OCI-LY7 (cell line): ENCODE results near the gene PLXDC2. TPM values are rescaled to one million over a fixed set of nuclear protein-coding genes. Genes with fewer than 3 reads are reported as not detected.

Source experiments
- BruUV-seq: library from RNA; stranded (reverse); fragments of 400-500 nt; replicated peaks from 2 replicates; lab custom pipeline; 2021; lab: Mats Ljungman, UMichigan
- CTCF ChIA-PET: fragments of 300-600 bp; sonication (Branson Sonifier 250); formaldehyde crosslinking; loops from one replicate; lab custom pipeline; 2022; ENCODE audit warnings: antibody characterized with exemption; ENCODE audit not compliant: unreplicated experiment; lab: Charles Lee
- POLR2A ChIA-PET: fragments of 300-600 bp; sonication (Branson Sonifier 250); formaldehyde crosslinking; loops from one replicate; lab custom pipeline; 2022; ENCODE audit warnings: antibody characterized with exemption; lab: Charles Lee
- DNase-seq: peaks from one replicate; pipeline ENCODE4 v3.0.0-alpha.2; 2015; ENCODE audit warnings: low spot score
- H2AFZ ChIP-seq: fragments of 200-600 bp; sonication (generic), shearing (Covaris generic); 2 replicates; pipeline ENCODE4 v1.6.1; 2014; ENCODE audit warnings: mild to moderate bottlenecking, antibody characterized with exemption, low read length, moderate library complexity
- H3K27ac ChIP-seq: fragments of 200-600 bp; sonication (generic); 2 replicates; pipeline ENCODE4 v1.5.1; 2014; ENCODE audit warnings: mixed run types, low read depth, mild to moderate bottlenecking, moderate library complexity, low read length, inconsistent platforms; ENCODE audit not compliant: poor library complexity, severe bottlenecking
- H3K36me3 ChIP-seq: fragments of 200-600 bp; sonication (generic); 2 replicates; pipeline ENCODE4 v1.6.1; 2014; ENCODE audit warnings: mild to moderate bottlenecking, antibody characterized with exemption, low read length, moderate library complexity, mixed read lengths; ENCODE audit not compliant: insufficient read depth
- H3K4me1 ChIP-seq: fragments of 200-600 bp; sonication (generic); 2 replicates; pipeline ENCODE4 v1.5.1; 2014; ENCODE audit warnings: mild to moderate bottlenecking, low read length; ENCODE audit not compliant: insufficient read depth, poor library complexity, severe bottlenecking
- H3K4me2 ChIP-seq: fragments of 200-600 bp; sonication (generic); 2 replicates; pipeline ENCODE4 v1.6.1; 2014; ENCODE audit warnings: mild to moderate bottlenecking, low read length
- H3K4me3 ChIP-seq: fragments of 200-600 bp; sonication (generic); 2 replicates; pipeline ENCODE4 v1.5.1; 2014; ENCODE audit warnings: mild to moderate bottlenecking, low read depth, low read length; ENCODE audit not compliant: poor library complexity, severe bottlenecking
- H3K79me2 ChIP-seq: fragments of 200-600 bp; sonication (generic); 2 replicates; pipeline ENCODE4 v1.6.1; 2016; ENCODE audit warnings: low read depth, mild to moderate bottlenecking, low read length, moderate library complexity, mixed read lengths; ENCODE audit not compliant: insufficient read depth
- H3K9me2 ChIP-seq: fragments of 200-600 bp; sonication (generic); 2 replicates; pipeline ENCODE4 v1.6.1; 2016; ENCODE audit warnings: mild to moderate bottlenecking, low read length, mixed read lengths; ENCODE audit not compliant: insufficient read depth
- H3K9me3 ChIP-seq: fragments of 200-600 bp; sonication (generic); 2 replicates; pipeline ENCODE4 v1.6.1; 2014; ENCODE audit warnings: mild to moderate bottlenecking, mixed run types, low read length, mixed read lengths
- H4K20me1 ChIP-seq: fragments of 200-600 bp; sonication (generic); 2 replicates; pipeline ENCODE4 v1.6.1; 2014; ENCODE audit warnings: mild to moderate bottlenecking, antibody characterized with exemption, low read length, moderate library complexity, mixed read lengths; ENCODE audit not compliant: insufficient read depth
- EZH2phosphoT487 ChIP-seq: fragments of 200-600 bp; sonication (generic); IDR thresholded peaks from 2 replicates; pipeline ENCODE4 v1.6.1; 2018; ENCODE audit warnings: low read depth, borderline replicate concordance, mild to moderate bottlenecking, mixed run types, antibody characterized with exemption, low read length, moderate library complexity, mixed read lengths
- intact Hi-C: fragments of 100-400 bp; cut with micrococcal nuclease; formaldehyde crosslinking; loops from one replicate; pipeline ENCODE4 v1.10.0; 2022; ENCODE audit not compliant: unreplicated experiment
- total RNA-seq, 2 experiments: library from RNA; depleted of rRNA in 1 of 2; stranded (reverse); fragments of >200 nt in 1 of 2; shearing (Covaris generic) in 1 of 2; gene quantifications; 2 replicates each; pipeline ENCODE4 v1.2.3, GENCODE V29; 2014 to 2022
- TF ChIP-seq, protein P1 (sequence below): fragments of 200-600 bp; sonication (generic); conservative IDR thresholded peaks from 2 replicates; pipeline ENCODE4 v1.5.1; 2014; ENCODE audit warnings: mild to moderate bottlenecking, antibody characterized with exemption, low read length, moderate library complexity, mixed read lengths

PLXDC2 gene
- total RNA-seq, 2 experiments from 2014 or later = not detected

DNA sequence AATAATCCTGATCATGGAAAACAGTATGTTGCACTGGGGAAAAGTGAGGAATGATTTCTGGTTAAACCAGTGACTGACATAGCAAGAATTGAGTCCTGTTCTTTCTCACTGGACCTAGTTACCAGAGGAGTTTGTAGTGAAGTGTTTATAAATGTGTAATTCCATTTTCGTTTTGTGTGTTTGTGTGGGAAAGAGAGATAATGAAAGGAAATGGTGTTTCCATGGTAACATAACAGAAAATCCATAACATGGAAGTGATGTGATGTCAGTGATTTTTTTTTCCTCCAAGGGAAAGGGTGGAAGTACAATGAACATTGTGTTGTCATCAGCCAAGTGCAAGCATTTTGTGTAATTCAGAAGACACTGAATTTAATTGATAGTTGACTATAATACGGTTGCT is 283.9 kb downstream of the PLXDC2 start:
- no peak for TF ChIP-seq EZH2phosphoT487
- TF ChIP-seq, protein P1, sequence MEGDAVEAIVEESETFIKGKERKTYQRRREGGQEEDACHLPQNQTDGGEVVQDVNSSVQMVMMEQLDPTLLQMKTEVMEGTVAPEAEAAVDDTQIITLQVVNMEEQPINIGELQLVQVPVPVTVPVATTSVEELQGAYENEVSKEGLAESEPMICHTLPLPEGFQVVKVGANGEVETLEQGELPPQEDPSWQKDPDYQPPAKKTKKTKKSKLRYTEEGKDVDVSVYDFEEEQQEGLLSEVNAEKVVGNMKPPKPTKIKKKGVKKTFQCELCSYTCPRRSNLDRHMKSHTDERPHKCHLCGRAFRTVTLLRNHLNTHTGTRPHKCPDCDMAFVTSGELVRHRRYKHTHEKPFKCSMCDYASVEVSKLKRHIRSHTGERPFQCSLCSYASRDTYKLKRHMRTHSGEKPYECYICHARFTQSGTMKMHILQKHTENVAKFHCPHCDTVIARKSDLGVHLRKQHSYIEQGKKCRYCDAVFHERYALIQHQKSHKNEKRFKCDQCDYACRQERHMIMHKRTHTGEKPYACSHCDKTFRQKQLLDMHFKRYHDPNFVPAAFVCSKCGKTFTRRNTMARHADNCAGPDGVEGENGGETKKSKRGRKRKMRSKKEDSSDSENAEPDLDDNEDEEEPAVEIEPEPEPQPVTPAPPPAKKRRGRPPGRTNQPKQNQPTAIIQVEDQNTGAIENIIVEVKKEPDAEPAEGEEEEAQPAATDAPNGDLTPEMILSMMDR = no peak
- H3K79me2 ChIP-seq = no peaks in the 10 kb centered on the region
- no peak overlapping the region for H3K4me2 ChIP-seq
- no peaks in the 10 kb centered on the region for H3K9me3 ChIP-seq
- ChIA-PET POLR2A (no interaction called here), CTCF (no interaction called here)
- no peak overlapping the region for H2AFZ ChIP-seq
- no TSS peak for BruUV-seq
- no peak for DNase-seq
- no peaks in the 10 kb centered on the region for H3K9me2 ChIP-seq
- intact Hi-C loops = no loop called here
- no peak overlapping the region for H3K4me3 ChIP-seq
- no peak overlapping the region for H3K27ac ChIP-seq
- no peaks in the 10 kb centered on the region for H4K20me1 ChIP-seq
- no peaks in the 10 kb centered on the region for H3K4me1 ChIP-seq
- H3K36me3 ChIP-seq = no peaks in the 10 kb centered on the region

DNA sequence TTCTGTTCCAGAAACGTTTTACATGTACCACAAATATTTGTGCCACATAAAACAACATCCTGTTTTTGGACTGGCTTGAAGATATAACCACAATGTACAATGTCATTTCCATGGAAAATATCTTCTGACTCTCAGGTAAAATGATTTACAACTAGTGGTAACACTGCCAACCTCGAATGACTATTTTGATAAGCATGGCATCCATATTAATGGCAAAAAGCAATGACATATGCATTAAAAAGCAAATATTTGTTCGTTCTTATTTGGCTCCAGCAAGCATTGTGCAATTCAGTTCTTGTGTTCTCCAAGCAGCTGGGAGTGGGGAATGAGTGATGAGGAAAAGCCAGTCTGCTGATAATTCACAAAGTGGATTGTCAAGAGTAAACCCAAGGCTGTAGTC is 289.0 kb downstream of the PLXDC2 start:
- intact Hi-C loops = no loop called here
- Histone ChIP-seq H3K27ac (no peak overlapping the region), H4K20me1 (no peaks in the 10 kb centered on the region), H3K9me2 (no peaks in the 10 kb centered on the region), H3K4me3 (no peak overlapping the region), H2AFZ (no peak overlapping the region), H3K4me1 (no peaks in the 10 kb centered on the region), H3K36me3 (no peaks in the 10 kb centered on the region), H3K79me2 (no peaks in the 10 kb centered on the region), H3K4me2 (no peak overlapping the region), H3K9me3 (no peaks in the 10 kb centered on the region)
- POLR2A ChIA-PET = interaction anchor here (0.6 kb wide), 1 partner anchor 476 kb away, joined by 3 read pairs; no protein-coding TSS in a partner anchor
- CTCF ChIA-PET = no interaction called here
- BruUV-seq = no TSS peak
- TF ChIP-seq EZH2phosphoT487 = no peak
- TF ChIP-seq, protein P1 = no peak
- no peak for DNase-seq

DNA sequence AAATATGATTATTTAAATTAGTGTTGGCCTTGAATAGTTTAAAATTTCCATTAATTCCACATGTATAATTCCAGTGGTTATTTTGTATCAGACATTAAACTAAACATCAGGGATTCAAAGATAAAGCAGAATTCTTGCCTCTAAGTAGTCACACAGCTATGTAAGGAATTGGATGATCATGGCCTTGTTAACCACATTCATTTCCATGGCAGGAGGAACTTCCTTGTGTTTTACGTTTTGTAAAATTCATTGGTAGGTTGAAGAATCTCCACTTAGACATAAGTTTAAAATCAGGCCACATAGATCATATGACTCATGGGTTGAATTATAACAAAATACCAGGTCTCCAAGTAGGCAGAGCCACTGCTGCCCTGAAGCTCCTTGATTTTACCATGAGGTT is 289.7 kb downstream of the PLXDC2 start:
- CTCF ChIA-PET = no interaction called here
- Histone ChIP-seq H3K9me2 (no peaks in the 10 kb centered on the region), H3K36me3 (no peaks in the 10 kb centered on the region), H3K27ac (no peak overlapping the region), H2AFZ (no peak overlapping the region), H3K4me1 (no peaks in the 10 kb centered on the region), H3K4me2 (no peak overlapping the region), H3K79me2 (no peaks in the 10 kb centered on the region), H4K20me1 (no peaks in the 10 kb centered on the region), H3K4me3 (no peak overlapping the region), H3K9me3 (no peaks in the 10 kb centered on the region)
- POLR2A ChIA-PET = no interaction called here
- DNase-seq = no peak
- no TSS peak for BruUV-seq
- intact Hi-C loops = no loop called here
- TF ChIP-seq, protein P1 = no peak
- no peak for TF ChIP-seq EZH2phosphoT487
